HCT116 (cell line): Measurements from ENCODE around the gene SLC10A7. TPM values are rescaled to one million over a fixed set of nuclear protein-coding genes. Genes with fewer than 3 reads are reported as not detected.

Experiments
- ATAC-seq: fragments of 200-7000 bp; cut with Tn5 transposase; 2 replicates; pipeline ENCODE4 v1.9.1; 2020; ENCODE audit warnings: mild to moderate bottlenecking, moderate library complexity
- BruUV-seq: library from RNA; stranded (reverse); fragments of 400-500 nt; replicated peaks from 2 replicates; lab custom pipeline; 2021; lab: Mats Ljungman, UMichigan
- CTCF ChIA-PET: fragments of 300-600 bp; sonication (Branson Sonifier 250); formaldehyde crosslinking; loops from one replicate; lab custom pipeline; 2021; ENCODE audit warnings: antibody characterized with exemption; lab: Charles Lee
- POLR2A ChIA-PET: fragments of 300-600, 350-600 bp; sonication (Branson Sonifier 250); formaldehyde crosslinking; loops from one replicate; lab custom pipeline; 2021; ENCODE audit warnings: antibody characterized with exemption; lab: Charles Lee
- RAD21 ChIA-PET, 2 experiments: fragments of 300-600 bp; sonication (Branson Sonifier 250); formaldehyde crosslinking; loops; one replicate each; lab custom pipeline; 2023; ENCODE audit warnings: low total read pairs in 2 of 2; ENCODE audit not compliant: uncharacterized antibody in 2 of 2, unreplicated experiment in 2 of 2, low non-redundant PET in 1 of 2; lab: Charles Lee
- DNase-seq: peaks from one replicate; pipeline ENCODE4 v3.0.0-alpha.2; 2010; ENCODE audit warnings: low read depth, low spot score
- H2AFZ ChIP-seq: fragments of 200-600 bp; shearing (Covaris generic), sonication (generic); 2 replicates; pipeline ENCODE4 v1.6.1; 2017; ENCODE audit warnings: low read depth, mixed run types, mixed read lengths, antibody characterized with exemption, low read length; ENCODE audit not compliant: poor library complexity, severe bottlenecking
- H3K27ac ChIP-seq: 2 replicates; pipeline ENCODE4 v1.5.1; 2012; ENCODE audit warnings: low read depth, low read length
- H3K27me3 ChIP-seq: fragments of 200-600 bp; sonication (generic); 2 replicates; pipeline ENCODE4 v1.6.1; 2016; ENCODE audit warnings: mixed run types, low read length, mixed read lengths; ENCODE audit not compliant: insufficient read depth
- H3K36me3 ChIP-seq, 2 experiments: fragments of 200-500 bp in 1 of 2; fragments of 200-600 bp in 1 of 2; sonication (Bioruptor generic) in 1 of 2; sonication (generic) in 1 of 2; 2 replicates each; pipeline versions ENCODE4 v1.5.1 to v1.6.1; 2014 to 2016; ENCODE audit warnings: low read length in 2 of 2, inconsistent platforms in 1 of 2, mixed read lengths in 1 of 2, mixed run types in 1 of 2; ENCODE audit not compliant: insufficient read depth in 2 of 2, control insufficient read depth in 1 of 2
- H3K4me1 ChIP-seq, 2 experiments: fragments of 200-600 bp in 1 of 2; sonication (generic) in 1 of 2; 2 replicates each; pipeline versions ENCODE4 v1.5.1 to v1.6.1; 2012 to 2017; ENCODE audit warnings: low read length in 2 of 2, inconsistent platforms in 1 of 2, mild to moderate bottlenecking in 1 of 2, mixed read lengths in 1 of 2, mixed run types in 1 of 2, moderate library complexity in 1 of 2; ENCODE audit not compliant: insufficient read depth in 2 of 2, control insufficient read depth in 1 of 2
- H3K4me2 ChIP-seq: fragments of 200-600 bp; sonication (generic); 2 replicates; pipeline ENCODE4 v1.6.1; 2017; ENCODE audit warnings: mixed run types, low read length, mixed read lengths
- H3K4me3 ChIP-seq, 2 experiments: fragments of 200-600 bp in 1 of 2; sonication (generic) in 1 of 2; replicated peaks in 1 of 2; 2 replicates each; pipeline ENCODE4 v1.5.1; 2011 to 2016; ENCODE audit warnings: low read length in 2 of 2, control low read depth in 1 of 2, low read depth in 1 of 2, mild to moderate bottlenecking in 1 of 2, mixed read lengths in 1 of 2, mixed run types in 1 of 2
- H3K79me2 ChIP-seq: fragments of 200-600 bp; sonication (generic); 2 replicates; pipeline ENCODE4 v1.6.1; 2017; ENCODE audit warnings: mild to moderate bottlenecking, mixed run types, low read length, moderate library complexity, mixed read lengths; ENCODE audit not compliant: insufficient read depth
- H3K9ac ChIP-seq: fragments of 200-600 bp; sonication (generic); 2 replicates; pipeline ENCODE4 v1.6.1; 2016; ENCODE audit warnings: low read length, mixed read lengths
- H3K9me2 ChIP-seq: fragments of 200-600 bp; sonication (generic), shearing (Covaris generic); 2 replicates; pipeline ENCODE4 v1.6.1; 2017; ENCODE audit warnings: mixed run types, mild to moderate bottlenecking, moderate library complexity; ENCODE audit not compliant: insufficient read depth
- H3K9me3 ChIP-seq, 2 experiments: fragments of 200-500 bp in 1 of 2; fragments of 200-600 bp in 1 of 2; sonication (Bioruptor generic) in 1 of 2; sonication (generic) in 1 of 2; 2 replicates each; pipeline ENCODE4 v1.6.1; 2014 to 2017; ENCODE audit warnings: low read length in 2 of 2, mixed read lengths in 2 of 2, inconsistent platforms in 1 of 2, low read depth in 1 of 2, mild to moderate bottlenecking in 1 of 2, mixed run types in 1 of 2, moderate library complexity in 1 of 2; ENCODE audit not compliant: control insufficient read depth in 1 of 2, insufficient read depth in 1 of 2
- H4K20me1 ChIP-seq: fragments of 200-600 bp; sonication (generic), shearing (Covaris generic); 2 replicates; pipeline ENCODE4 v1.6.1; 2017; ENCODE audit warnings: mixed run types, mild to moderate bottlenecking, moderate library complexity; ENCODE audit not compliant: insufficient read depth
- CBX3 ChIP-seq: IDR thresholded peaks from 2 replicates; pipeline ENCODE4 v1.6.1; 2012; ENCODE audit warnings: low read depth
- ELF1 ChIP-seq: IDR thresholded peaks from 2 replicates; pipeline ENCODE4 v1.6.1; 2012; ENCODE audit warnings: low read depth, borderline replicate concordance
- FOSL1 ChIP-seq: IDR thresholded peaks from 2 replicates; pipeline ENCODE4 v1.6.1; 2012; ENCODE audit warnings: low read depth
- POLR2A ChIP-seq: IDR thresholded peaks from 2 replicates; pipeline ENCODE4 v1.7.0; 2011; ENCODE audit warnings: borderline replicate concordance; ENCODE audit not compliant: insufficient read depth, insufficient read length; ENCODE audit errors: extremely low read depth
- POLR2AphosphoS5 ChIP-seq: IDR thresholded peaks from 2 replicates; pipeline ENCODE4 v1.6.1; 2011; ENCODE audit warnings: mild to moderate bottlenecking, low read depth, low read length, moderate library complexity
- RAD21 ChIP-seq: IDR thresholded peaks from 2 replicates; pipeline ENCODE4 v1.6.1; 2012; ENCODE audit warnings: low read depth, mild to moderate bottlenecking
- SIN3A ChIP-seq: IDR thresholded peaks from 2 replicates; pipeline ENCODE4 v1.6.1; 2012; ENCODE audit warnings: low read depth
- SP1 ChIP-seq: IDR thresholded peaks from 2 replicates; pipeline ENCODE4 v1.6.1; 2012; ENCODE audit warnings: low read depth
- SRF ChIP-seq: IDR thresholded peaks from 2 replicates; pipeline ENCODE4 v1.6.1; 2012; ENCODE audit warnings: low read depth
- TCF7L2 ChIP-seq: IDR thresholded peaks from 2 replicates; pipeline ENCODE4 v1.7.0; 2011; ENCODE audit warnings: borderline replicate concordance, inconsistent platforms; ENCODE audit not compliant: insufficient read depth, insufficient read length; ENCODE audit errors: extremely low read depth
- ZFX ChIP-seq: fragments of 450-650 bp; IDR thresholded peaks from 2 replicates; pipeline ENCODE4 v1.6.1; 2017
- ZNF274 ChIP-seq: fragments of 200-500 bp; sonication (Bioruptor generic); IDR thresholded peaks from 2 replicates; pipeline ENCODE4 v1.6.1; 2014; ENCODE audit warnings: mild to moderate bottlenecking, low read depth, low read length, inconsistent platforms
- intact Hi-C: fragments of 100-400 bp; cut with micrococcal nuclease; formaldehyde crosslinking; loops from 2 replicates; pipeline ENCODE4 v1.10.0; 2022
- total RNA-seq: library from RNA; stranded (reverse); gene quantifications from one replicate; pipeline ENCODE4 v1.2.1, GENCODE V29; 2021; ENCODE audit not compliant: unreplicated experiment
- TF ChIP-seq, protein P1 (sequence below): IDR thresholded peaks from 2 replicates; pipeline ENCODE4 v1.6.1; 2011; ENCODE audit warnings: mild to moderate bottlenecking, low read length, moderate library complexity; ENCODE audit not compliant: insufficient replicate concordance; ENCODE audit errors: extremely low read depth

Gene SLC10A7
- total RNA-seq, 1 experiment from 2014 or later: 5.5 TPM

DNA sequence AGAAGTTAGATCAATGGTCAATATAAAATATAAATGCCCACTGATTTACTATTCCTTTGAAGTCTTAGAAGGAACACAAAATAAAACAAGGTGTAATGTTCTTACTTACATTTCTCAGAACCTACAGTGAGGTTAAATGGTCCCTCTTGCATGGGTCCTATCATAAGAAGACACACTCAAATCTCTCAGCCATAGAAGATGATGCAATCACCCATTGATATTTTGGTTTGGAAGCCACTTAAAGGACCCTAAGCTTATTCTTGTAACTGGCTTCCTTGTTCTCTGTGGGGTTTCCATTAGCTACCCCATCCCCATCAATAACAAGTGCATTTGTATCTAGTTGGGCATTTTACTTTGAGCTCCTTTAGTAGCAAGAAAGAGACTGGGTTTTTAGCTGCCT is 292.3 kb downstream of the SLC10A7 start:
- H3K27me3 ChIP-seq: no peaks in the 10 kb centered on the region
- CTCF ChIA-PET: no interaction called here

DNA sequence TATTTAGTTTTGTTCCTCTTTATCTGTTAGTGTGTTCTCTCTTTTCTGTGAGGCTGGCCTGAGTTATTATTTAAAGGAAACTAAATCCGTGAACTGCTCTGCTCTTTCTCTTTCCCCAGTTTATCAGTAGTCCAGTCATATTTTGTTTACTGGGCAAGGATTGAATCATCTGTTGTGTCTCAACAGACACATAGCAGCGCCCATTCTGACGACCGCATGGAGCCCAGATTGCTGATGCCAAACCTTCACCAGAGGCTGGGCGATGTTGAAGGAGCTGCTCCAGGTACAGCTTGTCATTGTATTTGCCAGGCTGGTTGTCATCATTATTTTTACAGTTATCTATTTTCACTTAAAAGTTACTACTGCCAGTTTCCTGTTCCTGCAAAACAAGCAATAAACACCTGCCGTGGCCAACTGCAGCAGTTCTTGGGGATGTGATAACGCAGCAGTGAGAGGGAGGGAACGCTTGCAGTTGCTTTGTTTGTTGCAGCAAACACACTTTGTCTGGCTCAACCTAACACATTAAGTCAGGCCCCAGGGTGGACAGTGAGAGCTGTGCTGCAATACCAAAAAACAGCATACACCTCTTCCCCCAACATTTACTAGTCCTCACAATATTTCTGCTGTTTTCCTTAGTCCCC is 297.3 kb downstream of the SLC10A7 start:
- Histone ChIP-seq H3K9me2 (no peaks in the 10 kb centered on the region), H3K9ac (no peak overlapping the region), H2AFZ (no peak overlapping the region), H3K4me3 (no peak overlapping the region), H3K27me3 (no peaks in the 10 kb centered on the region), H3K36me3 (no peaks in the 10 kb centered on the region), H4K20me1 (no peaks in the 10 kb centered on the region), H3K79me2 (no peaks in the 10 kb centered on the region), H3K4me2 (no peak overlapping the region), H3K9me3 (no peaks in the 10 kb centered on the region), H3K27ac (no peak overlapping the region), H3K4me1 (peaks cover 0 to 8% of the 10 kb centered on the region in 2 experiments; a peak in 2 of 4 replicates)
- ATAC-seq (no peak), DNase-seq (no peak)
- intact Hi-C loops: no loop called here
- BruUV-seq: no TSS peak
- RAD21 ChIA-PET: no interaction called here
- CTCF ChIA-PET: no interaction called here
- POLR2A ChIA-PET: no interaction called here
- TF ChIP-seq, protein P1, sequence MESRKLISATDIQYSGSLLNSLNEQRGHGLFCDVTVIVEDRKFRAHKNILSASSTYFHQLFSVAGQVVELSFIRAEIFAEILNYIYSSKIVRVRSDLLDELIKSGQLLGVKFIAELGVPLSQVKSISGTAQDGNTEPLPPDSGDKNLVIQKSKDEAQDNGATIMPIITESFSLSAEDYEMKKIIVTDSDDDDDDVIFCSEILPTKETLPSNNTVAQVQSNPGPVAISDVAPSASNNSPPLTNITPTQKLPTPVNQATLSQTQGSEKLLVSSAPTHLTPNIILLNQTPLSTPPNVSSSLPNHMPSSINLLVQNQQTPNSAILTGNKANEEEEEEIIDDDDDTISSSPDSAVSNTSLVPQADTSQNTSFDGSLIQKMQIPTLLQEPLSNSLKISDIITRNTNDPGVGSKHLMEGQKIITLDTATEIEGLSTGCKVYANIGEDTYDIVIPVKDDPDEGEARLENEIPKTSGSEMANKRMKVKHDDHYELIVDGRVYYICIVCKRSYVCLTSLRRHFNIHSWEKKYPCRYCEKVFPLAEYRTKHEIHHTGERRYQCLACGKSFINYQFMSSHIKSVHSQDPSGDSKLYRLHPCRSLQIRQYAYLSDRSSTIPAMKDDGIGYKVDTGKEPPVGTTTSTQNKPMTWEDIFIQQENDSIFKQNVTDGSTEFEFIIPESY: no peak
- no peak for TF ChIP-seq POLR2A
- TF ChIP-seq ELF1: no peak
- TF ChIP-seq ZFX: no peak
- TF ChIP-seq POLR2AphosphoS5: no peak
- TF ChIP-seq SP1: no peak
- no peak for TF ChIP-seq ZNF274
- no peak for TF ChIP-seq CBX3
- no peak for TF ChIP-seq FOSL1

More for the DNA sequence above, 292.3 kb downstream of the SLC10A7 start:
- no peak overlapping the region for H3K4me2 ChIP-seq
- intact Hi-C loops: no loop called here
- ChIA-PET RAD21 (no interaction called here), POLR2A (no interaction called here)
- no peak overlapping the region for H3K27ac ChIP-seq
- no peaks in the 10 kb centered on the region for H4K20me1 ChIP-seq
- BruUV-seq: no TSS peak
- H3K4me1 ChIP-seq: peaks cover 0 to 6% of the 10 kb centered on the region in 2 experiments; a peak in 2 of 4 replicates
- no peaks in the 10 kb centered on the region for H3K79me2 ChIP-seq
- ATAC-seq: no peak
- TF ChIP-seq ZNF274 (no peak), POLR2AphosphoS5 (no peak), SIN3A (no peak), RAD21 (no peak), SP1 (no peak), TCF7L2 (no peak), SRF (no peak)
- TF ChIP-seq, protein P1: no peak
- no peaks in the 10 kb centered on the region for H3K9me2 ChIP-seq
- no peak overlapping the region for H3K9ac ChIP-seq
- H3K36me3 ChIP-seq: no peaks in the 10 kb centered on the region
- no peak for DNase-seq
- H2AFZ ChIP-seq: no peak overlapping the region
- H3K9me3 ChIP-seq: no peaks in the 10 kb centered on the region
- H3K4me3 ChIP-seq: no peak overlapping the region
